ENCODE measurements around the gene ALOX15B. TPM values are rescaled to one million over a fixed set of nuclear protein-coding genes. Genes with fewer than 3 reads are reported as not detected.

ALOX15B gene
- polyA plus RNA-seq, 1 of the 3 experiments (the other 2 are of a cell fraction), result not detected

DNA sequence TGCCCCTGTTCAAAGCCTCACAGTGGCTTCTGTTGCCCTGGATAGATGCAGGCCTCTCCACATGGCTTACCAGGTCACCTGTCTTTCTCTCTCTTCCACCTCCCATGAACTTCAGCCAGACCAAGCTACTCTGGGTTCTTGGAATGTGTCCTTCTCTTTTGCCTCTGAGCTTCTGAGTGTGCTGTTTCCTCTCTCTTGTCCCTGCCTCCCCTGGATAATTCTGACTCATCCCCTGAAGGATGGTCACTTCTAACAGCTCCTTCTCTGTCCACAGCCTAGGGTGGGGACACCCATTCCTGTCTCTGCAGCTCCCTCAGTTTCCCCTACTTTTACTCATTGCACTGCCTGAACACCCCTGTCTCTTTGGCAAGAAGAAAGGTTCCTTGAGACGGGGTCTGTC, 33.5 kb upstream of the ALOX15B start:
- no peaks in the 10 kb centered on the region for H4K20me1 ChIP-seq (ENCODE audit: insufficient read depth)
- ChIA-PET POLR2A (no interaction called here), CTCF (interaction anchor here (1.0 to 3.2 kb wide), 5 partner anchors 12 to 68 kb away, joined by 5 to 22 read pairs (median 7); no protein-coding TSS in a partner anchor)
- DNase-seq, result no peak
- H3K9me2 ChIP-seq, result no peaks in the 10 kb centered on the region
- H3K27ac ChIP-seq (ENCODE audit: low read depth in 2 of 2, low read length in 1 of 2), result no peak overlapping the region
- H3K4me1 ChIP-seq (ENCODE audit: control insufficient read depth in 1 of 2, insufficient read depth in 2 of 2, low read depth in 1 of 2, low read length in 1 of 2), result no peaks in the 10 kb centered on the region
- no peaks in the 10 kb centered on the region for H3K9me3 ChIP-seq
- H3K79me2 ChIP-seq (ENCODE audit: insufficient read depth), result no peaks in the 10 kb centered on the region
- H3F3A ChIP-seq (replicated peaks; ENCODE audit: insufficient read depth), result no peaks in the 10 kb centered on the region
- TF ChIP-seq MAX (IDR thresholded peaks at IDR 0.05; ENCODE audit: low read depth) (no peak), JUND (IDR thresholded peaks at IDR 0.05) (no peak; the same call in 1 of the 2 replicates), SMC3 (IDR thresholded peaks at IDR 0.05; ENCODE audit: low read depth, low read length) (no peak), FOSL2 (IDR thresholded peaks at IDR 0.05; ENCODE audit: borderline replicate concordance, low read depth) (peak; percentile 34; the same call in 1 of the 2 replicates), ZBTB33 (IDR thresholded peaks at IDR 0.05; ENCODE audit: borderline replicate concordance, low read depth) (no peak), SIN3A (IDR thresholded peaks at IDR 0.05; ENCODE audit: borderline replicate concordance, low read depth, low read length) (no peak)
- TF ChIP-seq, protein P1, sequence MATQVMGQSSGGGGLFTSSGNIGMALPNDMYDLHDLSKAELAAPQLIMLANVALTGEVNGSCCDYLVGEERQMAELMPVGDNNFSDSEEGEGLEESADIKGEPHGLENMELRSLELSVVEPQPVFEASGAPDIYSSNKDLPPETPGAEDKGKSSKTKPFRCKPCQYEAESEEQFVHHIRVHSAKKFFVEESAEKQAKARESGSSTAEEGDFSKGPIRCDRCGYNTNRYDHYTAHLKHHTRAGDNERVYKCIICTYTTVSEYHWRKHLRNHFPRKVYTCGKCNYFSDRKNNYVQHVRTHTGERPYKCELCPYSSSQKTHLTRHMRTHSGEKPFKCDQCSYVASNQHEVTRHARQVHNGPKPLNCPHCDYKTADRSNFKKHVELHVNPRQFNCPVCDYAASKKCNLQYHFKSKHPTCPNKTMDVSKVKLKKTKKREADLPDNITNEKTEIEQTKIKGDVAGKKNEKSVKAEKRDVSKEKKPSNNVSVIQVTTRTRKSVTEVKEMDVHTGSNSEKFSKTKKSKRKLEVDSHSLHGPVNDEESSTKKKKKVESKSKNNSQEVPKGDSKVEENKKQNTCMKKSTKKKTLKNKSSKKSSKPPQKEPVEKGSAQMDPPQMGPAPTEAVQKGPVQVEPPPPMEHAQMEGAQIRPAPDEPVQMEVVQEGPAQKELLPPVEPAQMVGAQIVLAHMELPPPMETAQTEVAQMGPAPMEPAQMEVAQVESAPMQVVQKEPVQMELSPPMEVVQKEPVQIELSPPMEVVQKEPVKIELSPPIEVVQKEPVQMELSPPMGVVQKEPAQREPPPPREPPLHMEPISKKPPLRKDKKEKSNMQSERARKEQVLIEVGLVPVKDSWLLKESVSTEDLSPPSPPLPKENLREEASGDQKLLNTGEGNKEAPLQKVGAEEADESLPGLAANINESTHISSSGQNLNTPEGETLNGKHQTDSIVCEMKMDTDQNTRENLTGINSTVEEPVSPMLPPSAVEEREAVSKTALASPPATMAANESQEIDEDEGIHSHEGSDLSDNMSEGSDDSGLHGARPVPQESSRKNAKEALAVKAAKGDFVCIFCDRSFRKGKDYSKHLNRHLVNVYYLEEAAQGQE (IDR thresholded peaks at IDR 0.05; ENCODE audit: low read depth, low read length), result no peak
- TF ChIP-seq, protein P2, sequence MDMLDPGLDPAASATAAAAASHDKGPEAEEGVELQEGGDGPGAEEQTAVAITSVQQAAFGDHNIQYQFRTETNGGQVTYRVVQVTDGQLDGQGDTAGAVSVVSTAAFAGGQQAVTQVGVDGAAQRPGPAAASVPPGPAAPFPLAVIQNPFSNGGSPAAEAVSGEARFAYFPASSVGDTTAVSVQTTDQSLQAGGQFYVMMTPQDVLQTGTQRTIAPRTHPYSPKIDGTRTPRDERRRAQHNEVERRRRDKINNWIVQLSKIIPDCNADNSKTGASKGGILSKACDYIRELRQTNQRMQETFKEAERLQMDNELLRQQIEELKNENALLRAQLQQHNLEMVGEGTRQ (IDR thresholded peaks at IDR 0.05; ENCODE audit: borderline replicate concordance, low read depth, low read length), result no peak
- no peak overlapping the region for H3K9ac ChIP-seq
- H2AFZ ChIP-seq (ENCODE audit: low read depth), result peak overlapping the region; percentile 34; the same call in 1 of the 2 replicates
- no peak overlapping the region for H3K4me2 ChIP-seq
- no peaks in the 10 kb centered on the region for H3K36me3 ChIP-seq (replicated peaks in 1 of 2; ENCODE audit: control insufficient read depth in 1 of 2, insufficient read depth in 2 of 2, low read length in 1 of 2)
- 0 out of 2 replicates have a peak, but pooled peaks cover 4% of the 10 kb centered on the region for H3K27me3 ChIP-seq (ENCODE audit: insufficient read depth)
- H3K4me3 ChIP-seq (ENCODE audit: low read depth in 2 of 2, low read length in 1 of 2), result no peak overlapping the region
- 83% methylated on average over 1 of the region's 1 CpG for WGBS (ENCODE audit: low lambda C conversion rate)
